GM12874 (cell line): Measurements from ENCODE around the gene EFNB3.

Experiments used
- CTCF ChIP-seq: IDR thresholded peaks from 2 replicates; pipeline ENCODE4 v1.5.1; 2011; ENCODE audit warnings: low read depth, mild to moderate bottlenecking, control low read depth, low read length, moderate library complexity; ENCODE audit not compliant: insufficient read depth

EFNB3 gene

DNA sequence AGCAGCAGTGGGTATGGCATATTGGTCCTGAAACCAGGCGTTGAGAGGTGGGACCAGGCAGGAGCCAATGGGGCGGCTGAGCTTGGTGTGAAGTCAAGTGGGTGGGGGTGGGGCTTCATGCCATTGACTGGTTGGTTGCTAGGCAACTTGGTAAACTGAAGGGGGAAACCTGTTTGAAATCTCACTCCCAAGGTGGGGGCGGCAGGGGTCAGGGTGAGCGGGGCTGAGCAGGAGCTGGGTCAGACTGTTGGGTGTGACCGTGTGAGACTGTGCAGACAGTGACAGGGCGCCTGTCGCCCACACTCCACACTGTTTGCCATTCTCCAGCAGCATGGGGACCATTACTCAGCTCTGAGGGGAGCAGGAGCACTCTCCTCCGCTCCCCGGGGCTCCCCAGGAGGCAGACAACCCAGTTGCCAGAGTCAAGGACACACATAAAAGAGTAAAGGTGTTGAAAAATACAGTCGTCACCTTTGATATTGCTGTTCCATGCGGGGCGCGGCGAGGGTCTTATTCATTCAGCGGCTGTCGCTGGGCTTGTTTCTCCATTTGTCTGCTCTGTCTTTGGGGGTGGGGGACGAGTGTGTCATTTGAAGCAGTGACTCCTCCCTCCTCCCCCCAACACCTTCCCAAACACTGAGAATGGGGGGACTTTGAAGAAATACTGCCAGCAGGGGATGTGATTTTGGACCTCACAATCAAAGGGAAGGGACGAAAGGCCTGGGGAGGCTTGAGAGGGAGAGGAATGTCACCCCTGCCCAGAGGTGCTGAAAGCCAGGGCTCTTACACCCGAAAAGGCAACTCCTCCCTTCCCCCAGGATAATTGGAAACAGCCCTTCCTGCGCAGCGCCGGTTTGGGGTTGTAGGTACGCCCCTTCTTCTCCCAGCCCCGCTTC lies 1.2 kb upstream of the EFNB3 start:
- TF ChIP-seq CTCF = no peak

DNA sequence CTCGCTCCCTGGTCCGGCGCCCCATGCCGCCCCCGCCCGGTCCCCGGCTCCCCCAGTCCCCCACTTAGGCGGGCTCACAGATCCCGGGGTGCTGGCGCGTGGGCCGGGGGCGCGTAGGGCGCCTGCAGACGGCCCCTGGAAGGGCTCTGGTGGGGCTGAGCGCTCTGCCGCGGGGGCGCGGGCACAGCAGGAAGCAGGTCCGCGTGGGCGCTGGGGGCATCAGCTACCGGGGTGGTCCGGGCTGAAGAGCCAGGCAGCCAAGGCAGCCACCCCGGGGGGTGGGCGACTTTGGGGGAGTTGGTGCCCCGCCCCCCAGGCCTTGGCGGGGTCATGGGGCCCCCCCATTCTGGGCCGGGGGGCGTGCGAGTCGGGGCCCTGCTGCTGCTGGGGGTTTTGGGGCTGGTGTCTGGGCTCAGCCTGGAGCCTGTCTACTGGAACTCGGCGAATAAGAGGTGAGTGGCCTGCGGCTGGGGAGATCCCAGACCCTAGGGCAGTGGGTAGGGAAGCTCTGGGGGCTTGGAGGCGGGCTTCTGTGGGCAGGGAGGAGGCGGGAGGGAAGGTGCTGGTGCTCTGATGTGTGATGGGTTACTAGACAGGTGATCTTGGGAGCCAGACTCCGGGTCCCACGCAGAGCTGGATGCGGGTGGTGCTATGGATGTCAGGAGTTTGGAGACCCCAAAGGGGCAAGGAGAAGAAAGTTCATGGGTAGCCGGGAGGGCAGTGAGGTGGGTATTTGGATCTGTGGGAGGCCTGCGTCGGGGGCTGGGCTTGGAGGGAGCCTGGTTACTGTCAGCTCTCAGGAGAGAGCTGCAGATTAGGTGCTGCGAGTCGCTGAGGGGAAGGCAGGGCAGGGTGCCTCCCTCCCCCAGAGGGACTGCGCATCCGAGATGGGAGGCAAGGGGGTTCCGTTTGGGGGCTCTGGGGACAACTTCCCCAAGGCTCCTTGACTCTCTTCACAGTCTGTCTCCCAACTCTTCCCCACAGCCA lies 560 bp downstream of the EFNB3 start:
- no peak for TF ChIP-seq CTCF

GRCh38 chr17:7706631-7707354 lies 1.8 kb downstream of the EFNB3 start:
- TF ChIP-seq CTCF = no peak

DNA sequence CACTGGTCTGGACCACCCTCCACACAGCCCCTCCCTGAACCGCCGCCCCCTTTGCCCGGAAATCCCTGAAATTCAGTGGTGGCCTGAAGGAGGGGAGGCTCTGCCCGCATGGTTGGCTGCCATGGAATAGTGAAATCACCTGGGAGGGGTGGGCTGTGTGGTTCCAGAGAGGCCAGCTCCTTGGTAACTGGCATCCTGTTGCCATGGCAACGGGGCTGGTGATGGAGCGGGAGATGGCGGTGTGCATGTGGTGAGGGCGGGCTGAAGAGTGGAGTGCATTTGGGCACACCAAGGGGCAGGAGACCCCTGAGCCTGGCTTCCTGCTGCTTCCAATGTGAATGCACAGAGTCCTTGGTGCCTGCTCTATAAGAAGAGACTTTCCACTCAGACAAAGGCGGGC lies 2.4 kb downstream of the EFNB3 start:
- no peak for TF ChIP-seq CTCF

DNA sequence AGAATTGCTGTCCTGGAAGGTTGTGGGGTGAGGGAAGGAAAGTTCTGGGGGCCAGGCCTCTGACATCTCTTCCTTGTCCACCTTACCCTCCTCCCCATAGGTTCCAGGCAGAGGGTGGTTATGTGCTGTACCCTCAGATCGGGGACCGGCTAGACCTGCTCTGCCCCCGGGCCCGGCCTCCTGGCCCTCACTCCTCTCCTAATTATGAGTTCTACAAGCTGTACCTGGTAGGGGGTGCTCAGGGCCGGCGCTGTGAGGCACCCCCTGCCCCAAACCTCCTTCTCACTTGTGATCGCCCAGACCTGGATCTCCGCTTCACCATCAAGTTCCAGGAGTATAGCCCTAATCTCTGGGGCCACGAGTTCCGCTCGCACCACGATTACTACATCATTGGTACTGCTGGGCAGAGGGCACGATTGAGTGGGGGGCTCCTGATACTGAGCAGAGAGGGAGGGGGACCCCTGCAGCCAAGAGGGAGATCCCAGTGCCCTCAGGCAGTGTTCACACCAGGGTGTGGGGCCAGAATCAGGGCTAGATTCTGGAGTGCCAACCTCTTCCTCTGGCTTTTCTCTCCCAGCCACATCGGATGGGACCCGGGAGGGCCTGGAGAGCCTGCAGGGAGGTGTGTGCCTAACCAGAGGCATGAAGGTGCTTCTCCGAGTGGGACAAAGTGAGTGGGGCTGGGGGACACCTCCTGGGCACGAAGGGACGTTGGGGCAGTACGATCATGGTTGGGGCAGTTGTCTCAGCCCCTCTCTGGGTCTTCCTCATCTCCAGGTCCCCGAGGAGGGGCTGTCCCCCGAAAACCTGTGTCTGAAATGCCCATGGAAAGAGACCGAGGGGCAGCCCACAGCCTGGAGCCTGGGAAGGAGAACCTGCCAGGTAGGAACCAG lies 3.1 kb downstream of the EFNB3 start:
- TF ChIP-seq CTCF = no peak

- TF ChIP-seq CTCF = no peak
Observed at GRCh38 chr17:7709031-7709430, 4.0 kb downstream of the EFNB3 start.
